ENCODE data around the gene GNAZ. TPM values are rescaled to one million over a fixed set of nuclear protein-coding genes. Genes with fewer than 3 reads are reported as not detected.

GNAZ gene
- total RNA-seq, 4 donors from 2014 or later = 50.1 to 89.2 (median 55.0) TPM

DNA sequence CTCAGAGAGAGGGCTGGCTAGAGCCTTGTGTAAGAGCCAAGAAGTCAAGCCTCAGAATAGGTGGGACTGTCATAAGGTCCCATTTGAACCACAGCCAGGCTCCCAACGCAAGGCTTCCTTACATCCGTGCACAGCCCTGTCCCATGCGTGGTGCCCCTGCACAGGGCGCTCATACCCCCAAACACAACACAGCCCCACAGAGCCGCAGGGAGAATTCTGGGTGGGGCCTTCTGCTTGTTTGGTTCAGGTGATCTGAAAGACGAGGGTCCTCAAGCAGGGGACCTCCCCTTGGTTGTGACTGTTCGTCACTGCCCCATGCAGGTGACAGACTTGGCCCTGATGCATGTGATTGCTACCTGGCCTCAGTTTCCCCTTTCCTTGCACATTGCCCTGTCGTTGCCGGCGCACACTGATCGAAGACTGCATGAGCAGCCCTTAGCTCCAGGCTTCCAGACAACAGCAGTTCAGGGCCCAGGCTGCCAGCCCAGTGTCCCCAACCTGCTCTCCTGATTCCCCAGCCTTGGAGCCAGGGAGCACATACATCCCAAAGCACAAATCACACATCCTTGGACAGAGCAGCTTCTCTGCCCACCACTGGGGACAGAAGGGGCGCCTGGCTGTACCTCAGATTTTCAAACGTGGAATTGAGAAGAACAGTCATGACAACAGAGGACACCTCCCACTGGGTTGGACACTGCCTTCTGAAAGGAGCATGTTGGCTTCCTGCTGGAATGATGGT lies 22.1 kb downstream of the GNAZ start:
- WGBS, 2 donors (ENCODE audit: low coverage in 1 of 2) = 85% methylated on average over 7 of the region's 13 CpGs; no CpG with 5 or more reads in 1 of the 2 donors
- H3K9me3 ChIP-seq = no peaks in the 10 kb centered on the region
- peaks cover 0 to 15% of the 10 kb centered on the region in 2 donors for H3K36me3 ChIP-seq
- no peak overlapping the region for H3K27ac ChIP-seq
- ATAC-seq = no peak
- no peaks in the 10 kb centered on the region for H3K27me3 ChIP-seq
- no peak overlapping the region for H3K4me3 ChIP-seq
- H3K4me1 ChIP-seq = peaks cover 0 to 22% (median 0%) of the 10 kb centered on the region in 3 donors
- TF ChIP-seq POLR2A (IDR thresholded peaks at IDR 0.05) = no peak
- no peak for TF ChIP-seq CTCF (IDR thresholded peaks at IDR 0.05)
- TF ChIP-seq POLR2AphosphoS5 (IDR thresholded peaks at IDR 0.05) = no peak
- TF ChIP-seq EP300 (IDR thresholded peaks at IDR 0.05) = no peak

- no peak overlapping the region for H3K4me3 ChIP-seq
- peaks cover 0 to 15% of the 10 kb centered on the region in 2 donors for H3K36me3 ChIP-seq
- peaks cover 3 to 22% (median 3%) of the 10 kb centered on the region in 3 donors for H3K4me1 ChIP-seq
- no peaks in the 10 kb centered on the region for H3K9me3 ChIP-seq
- no peaks in the 10 kb centered on the region for H3K27me3 ChIP-seq
- 79% methylated on average over 2 of the region's 14 CpGs; no CpG with 5 or more reads in 1 of the 2 donors for WGBS, 2 donors (ENCODE audit: low coverage in 1 of 2)
- TF ChIP-seq EP300 (IDR thresholded peaks at IDR 0.05) (no peak), POLR2AphosphoS5 (IDR thresholded peaks at IDR 0.05) (no peak), POLR2A (IDR thresholded peaks at IDR 0.05) (no peak), CTCF (IDR thresholded peaks at IDR 0.05) (no peak)
- no peak overlapping the region for H3K27ac ChIP-seq
- no peak for ATAC-seq
Observed at GRCh38 chr22:23093051-23093788, 22.9 kb downstream of the GNAZ start.

GRCh38 chr22:23094260-23094659 lies 23.9 kb downstream of the GNAZ start:
- 93% methylated on average over 3 of the region's 9 CpGs; no CpG with 5 or more reads in 1 of the 2 donors for WGBS, 2 donors (ENCODE audit: low coverage in 1 of 2)
- TF ChIP-seq POLR2AphosphoS5 (IDR thresholded peaks at IDR 0.05) (no peak), CTCF (IDR thresholded peaks at IDR 0.05) (no peak), POLR2A (IDR thresholded peaks at IDR 0.05) (no peak)
- no peak for ATAC-seq

DNA sequence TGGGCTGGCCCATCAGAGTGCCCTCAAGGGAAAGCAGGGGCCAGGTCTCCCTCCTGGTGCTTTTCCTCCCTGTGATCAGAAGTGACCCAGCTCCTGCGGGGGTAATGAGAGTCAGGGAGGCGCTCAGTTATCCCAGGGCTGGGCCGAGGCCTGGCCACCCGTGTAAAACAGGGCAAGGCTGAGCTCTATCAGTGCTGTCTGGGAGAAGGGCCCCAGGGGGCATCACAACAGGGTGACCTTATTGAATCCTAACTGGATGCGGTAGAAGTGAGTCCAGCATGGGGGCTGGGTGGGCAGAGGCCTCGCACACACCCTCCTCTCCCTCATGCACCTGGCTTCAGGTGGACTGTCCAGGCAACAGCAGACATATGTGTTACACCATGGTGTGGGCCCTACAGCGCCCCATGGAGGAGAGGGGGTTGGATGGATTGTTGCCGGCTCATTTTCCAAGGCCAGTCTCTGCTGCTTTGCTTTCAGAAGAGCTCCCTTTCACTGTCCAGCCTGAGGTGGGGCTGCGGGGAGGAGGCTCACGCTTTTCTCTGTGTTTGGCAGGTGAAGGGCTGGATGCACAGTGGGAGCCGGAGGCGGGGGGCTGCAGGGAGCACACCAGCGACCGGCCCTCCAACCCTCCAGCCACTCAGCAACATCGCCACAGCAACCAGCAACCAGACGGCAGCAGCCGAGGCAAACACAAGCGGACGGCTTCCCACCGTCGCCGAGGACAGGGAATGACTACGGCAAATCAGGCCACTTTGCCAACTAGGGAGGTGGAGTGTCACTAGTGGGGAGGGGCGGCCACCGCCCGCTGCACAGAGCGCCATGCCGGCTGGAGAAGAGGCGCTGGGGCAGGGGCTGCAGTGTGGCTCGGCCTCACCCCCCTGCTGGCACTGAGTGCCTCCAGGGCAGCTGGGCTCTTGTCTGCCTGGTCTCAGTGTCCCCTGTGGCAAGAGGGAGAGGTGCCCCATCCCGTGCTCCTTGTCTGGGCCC lies 24.7 kb downstream of the GNAZ start:
- TF ChIP-seq POLR2A (IDR thresholded peaks at IDR 0.05) (no peak), CTCF (IDR thresholded peaks at IDR 0.05) (no peak), POLR2AphosphoS5 (IDR thresholded peaks at IDR 0.05) (no peak), EP300 (IDR thresholded peaks at IDR 0.05) (no peak)
- no peaks in the 10 kb centered on the region for H3K9me3 ChIP-seq
- WGBS, 2 donors (ENCODE audit: low coverage in 1 of 2) = 66% methylated on average over 4 of the region's 31 CpGs; no CpG with 5 or more reads in 1 of the 2 donors

More at GRCh38 chr22:23094260-23094659, 23.9 kb downstream of the GNAZ start:
- no peak overlapping the region for H3K4me3 ChIP-seq
- no peak overlapping the region for H3K27ac ChIP-seq
- no peaks in the 10 kb centered on the region for H3K27me3 ChIP-seq
- peaks cover 0 to 15% of the 10 kb centered on the region in 2 donors for H3K36me3 ChIP-seq
- H3K4me1 ChIP-seq = peaks cover 7 to 26% (median 12%) of the 10 kb centered on the region in 3 donors
- no peaks in the 10 kb centered on the region for H3K9me3 ChIP-seq

More for the DNA sequence above, 24.7 kb downstream of the GNAZ start:
- H3K36me3 ChIP-seq = peaks cover 0 to 15% of the 10 kb centered on the region in 2 donors
- H3K27me3 ChIP-seq = no peaks in the 10 kb centered on the region
- peaks cover 8 to 34% (median 19%) of the 10 kb centered on the region in 3 donors for H3K4me1 ChIP-seq
- no peak overlapping the region for H3K27ac ChIP-seq
- no peak for ATAC-seq
- no peak overlapping the region for H3K4me3 ChIP-seq

All from gastroesophageal sphincter (tissue), 4 donors.